AML-193 (cell line): Measurements from ENCODE around the gene MVB12B.

Experiments used
- DNase-seq, 2 experiments: peaks; one replicate each; lab custom pipeline; 2025; lab: John Stamatoyannopoulos, UW

The MVB12B gene

GRCh38 chr9:126430124-126430523 is 103.5 kb downstream of the MVB12B start:
- no peak for DNase-seq

GRCh38 chr9:126431077-126431742 is 104.6 kb downstream of the MVB12B start:
- no peak for DNase-seq

DNA sequence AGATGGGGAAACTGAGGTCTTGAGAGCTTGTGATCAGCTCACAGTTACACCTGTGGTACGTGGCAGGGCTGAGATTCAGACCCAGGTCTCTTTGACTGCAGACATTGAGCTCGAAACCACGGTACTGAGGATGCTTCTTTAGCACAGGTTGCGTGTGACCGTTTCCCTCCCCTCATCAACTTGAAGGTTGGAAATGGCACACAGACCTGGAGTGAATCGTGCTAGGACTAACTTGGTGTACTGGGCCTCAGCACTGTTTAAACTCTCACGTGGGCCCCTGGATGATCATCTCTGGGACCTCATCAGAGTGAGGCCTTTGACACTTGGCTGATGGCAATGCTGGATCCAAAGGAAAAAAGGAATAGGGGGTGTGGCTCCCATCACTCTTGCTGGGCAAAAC is 106.0 kb downstream of the MVB12B start:
- no peak for DNase-seq

DNA sequence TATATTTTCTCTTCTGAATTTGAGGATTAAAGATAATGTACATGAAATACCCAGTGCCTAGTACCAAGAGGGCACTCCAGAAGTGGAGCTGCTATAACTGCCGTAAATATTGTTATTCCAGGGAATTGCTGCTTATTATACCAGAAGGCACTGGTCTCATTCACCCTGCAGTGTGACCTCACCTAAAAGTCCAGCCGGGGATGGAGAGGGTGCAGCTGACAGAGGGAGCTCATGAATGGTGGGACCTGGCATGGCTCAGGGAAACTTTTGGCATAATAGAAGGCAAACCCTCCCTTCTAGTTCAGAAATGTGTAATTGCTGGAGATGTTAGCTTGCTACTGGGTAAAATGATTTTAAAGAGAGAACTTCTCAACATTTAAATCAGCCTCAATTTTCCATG is 108.5 kb downstream of the MVB12B start:
- no peak for DNase-seq

DNA sequence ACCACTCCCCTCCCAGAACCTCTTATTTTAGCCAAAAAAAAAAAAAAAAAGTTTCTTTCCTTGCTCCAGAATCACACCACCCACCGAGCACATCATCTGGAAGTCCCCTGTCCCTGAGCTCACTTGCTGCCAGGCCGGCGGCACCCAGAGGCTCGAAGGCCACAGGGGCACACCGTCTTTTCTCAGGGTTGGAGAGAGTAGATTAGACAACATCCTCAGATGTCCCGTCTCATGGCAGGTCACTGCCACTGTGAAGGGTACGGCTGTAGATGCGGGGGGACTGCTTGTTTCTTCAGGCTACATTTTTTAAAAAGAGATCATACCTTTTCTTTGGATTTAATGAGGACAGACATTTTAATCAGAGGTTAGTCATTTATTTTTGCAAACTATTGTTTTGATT is 109.0 kb downstream of the MVB12B start:
- no peak for DNase-seq

- no peak for DNase-seq
These were observed 110.1 kb downstream of the MVB12B start for GRCh38 chr9:126436545-126437267.

DNA sequence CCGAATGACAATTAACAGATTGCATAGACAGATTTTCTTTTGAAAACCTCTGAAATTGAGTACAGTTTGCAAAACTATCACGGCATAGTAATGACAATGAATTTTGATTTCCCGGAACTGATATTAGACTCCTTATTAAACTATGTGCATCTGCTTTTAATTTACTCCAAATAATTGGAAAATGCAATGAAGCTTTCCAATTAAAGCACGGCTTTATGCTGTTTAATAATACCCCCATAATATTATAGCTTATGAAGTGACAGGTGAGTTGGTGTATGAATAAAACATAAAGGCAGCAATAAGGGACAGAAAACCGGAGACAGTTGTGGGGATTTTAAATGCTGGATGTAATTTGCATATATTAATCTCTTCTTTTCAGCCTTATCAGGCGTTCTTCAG is 110.6 kb downstream of the MVB12B start:
- no peak for DNase-seq

- no peak for DNase-seq
These were observed 111.1 kb downstream of the MVB12B start for GRCh38 chr9:126437701-126438100.

GRCh38 chr9:126438741-126439401 is 112.2 kb downstream of the MVB12B start:
- no peak for DNase-seq

DNA sequence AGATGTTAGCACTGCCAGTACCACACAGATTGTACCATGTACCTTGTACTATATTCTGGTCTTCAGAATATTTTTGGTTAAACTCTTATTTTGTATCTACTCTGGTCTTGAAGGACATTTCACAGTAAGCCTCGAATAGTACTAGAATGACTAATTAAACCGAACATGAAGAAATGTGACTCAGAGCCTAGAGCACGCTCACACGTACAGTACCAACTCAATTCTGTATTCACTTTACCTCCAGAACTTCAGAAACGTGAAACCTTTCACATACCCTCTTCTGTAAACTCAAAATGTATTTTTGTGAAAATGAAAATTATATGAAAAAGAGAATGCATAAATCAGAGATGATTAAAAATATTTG is 112.8 kb downstream of the MVB12B start:
- no peak for DNase-seq

DNA sequence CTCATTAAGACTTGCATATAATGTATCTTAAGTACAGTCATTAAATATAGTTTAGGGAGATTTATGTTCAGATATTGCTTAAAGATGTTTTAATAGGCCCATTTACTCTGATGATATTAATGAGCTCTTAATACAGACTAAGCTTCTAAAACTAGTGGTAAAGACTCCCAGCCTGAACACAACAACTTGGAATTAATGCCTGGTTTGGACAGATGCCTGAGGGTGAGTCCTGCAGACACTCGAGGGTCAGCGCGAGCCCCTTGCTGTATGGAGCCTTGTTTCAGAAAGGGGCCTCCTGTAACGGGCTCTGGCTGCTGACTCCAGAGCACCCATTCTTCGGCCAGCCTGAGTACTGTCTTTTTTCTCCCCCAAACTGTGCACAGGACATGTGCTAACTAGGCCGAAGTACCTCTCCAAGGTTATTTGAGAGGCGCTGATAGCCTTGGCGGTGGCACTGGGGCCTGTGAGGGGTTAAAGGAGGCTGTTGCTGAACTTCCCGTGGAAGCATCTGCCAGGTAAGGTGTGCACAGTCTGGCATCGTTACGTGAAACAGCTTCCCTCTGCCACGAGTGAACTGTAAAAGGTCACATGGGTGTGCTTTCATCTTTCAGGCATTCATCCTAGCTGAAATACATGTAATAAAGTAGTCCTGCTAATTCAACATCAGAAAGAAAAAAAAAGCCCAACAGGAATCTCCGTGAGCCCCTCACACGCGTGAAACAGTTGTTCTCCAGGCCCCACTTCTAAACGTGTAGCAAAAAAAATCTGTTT is 113.4 kb downstream of the MVB12B start:
- DNase-seq = no peak

- DNase-seq = no peak
These were observed 114.3 kb downstream of the MVB12B start for GRCh38 chr9:126440940-126441339.

GRCh38 chr9:126442636-126443035 is 116.0 kb downstream of the MVB12B start:
- DNase-seq = no peak

GRCh38 chr9:126443144-126443543 is 116.5 kb downstream of the MVB12B start:
- DNase-seq = no peak

GRCh38 chr9:126448136-126448535 is 121.5 kb downstream of the MVB12B start:
- DNase-seq = no peak

DNA sequence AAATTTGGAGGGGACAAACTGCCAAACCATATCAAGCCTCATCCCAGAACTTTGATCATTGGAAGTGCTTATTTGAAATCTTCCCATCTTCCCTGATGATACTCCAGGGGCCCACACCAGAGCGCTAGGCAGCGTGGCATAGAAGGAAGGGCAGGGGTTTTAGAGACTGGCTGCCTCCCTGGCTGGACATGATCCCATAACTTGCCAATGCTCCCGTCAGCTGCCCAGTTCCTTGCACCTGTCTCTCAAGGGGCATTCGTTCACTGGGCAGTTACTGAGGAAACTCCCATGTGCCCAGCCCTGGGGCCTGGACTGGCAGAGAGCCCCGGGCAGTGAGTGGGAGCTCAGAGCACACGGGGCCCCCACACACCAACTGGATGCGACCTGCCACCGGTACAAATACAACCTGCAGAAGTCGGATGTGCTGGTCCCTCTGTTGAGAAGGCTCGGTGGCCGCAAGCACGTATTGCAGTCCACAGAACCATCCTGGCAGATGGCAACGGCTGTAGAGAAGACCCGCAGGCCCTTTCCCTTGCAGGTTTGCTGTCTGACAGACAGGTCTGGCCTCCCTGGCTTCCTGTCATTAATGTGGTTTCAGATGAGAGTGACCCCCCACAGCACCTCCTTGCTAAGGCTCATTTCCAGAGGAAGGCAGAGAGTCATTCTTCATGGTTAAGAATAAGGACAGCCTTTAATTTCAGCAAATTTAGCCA is 122.4 kb downstream of the MVB12B start:
- DNase-seq = no peak

GRCh38 chr9:126449725-126450667 is 123.4 kb downstream of the MVB12B start:
- DNase-seq = no peak

GRCh38 chr9:126450668-126451205 is 124.1 kb downstream of the MVB12B start:
- DNase-seq = no peak

- no peak for DNase-seq
These were observed 124.8 kb downstream of the MVB12B start for GRCh38 chr9:126451316-126451885.

- DNase-seq = no peak
These were observed 125.5 kb downstream of the MVB12B start for GRCh38 chr9:126452106-126452505.
